Ureter (tissue), 1 donor: ENCODE data around the gene FLT1. TPM values are rescaled to one million over a fixed set of nuclear protein-coding genes. Genes with fewer than 3 reads are reported as not detected.

Experiments used
- DNase-seq: peaks from one replicate; pipeline ENCODE4 v3.0.0-alpha.2; 2020; ENCODE audit warnings: low spot score
- total RNA-seq: library from RNA; stranded (reverse); gene quantifications from one replicate; pipeline ENCODE4 v1.2.4, GENCODE V29; 2023
- donor health status: DM: yes; HTN: yes; CAD: no.

FLT1 gene
- total RNA-seq, 1 donor from 2014 or later = 51.1 TPM

DNA sequence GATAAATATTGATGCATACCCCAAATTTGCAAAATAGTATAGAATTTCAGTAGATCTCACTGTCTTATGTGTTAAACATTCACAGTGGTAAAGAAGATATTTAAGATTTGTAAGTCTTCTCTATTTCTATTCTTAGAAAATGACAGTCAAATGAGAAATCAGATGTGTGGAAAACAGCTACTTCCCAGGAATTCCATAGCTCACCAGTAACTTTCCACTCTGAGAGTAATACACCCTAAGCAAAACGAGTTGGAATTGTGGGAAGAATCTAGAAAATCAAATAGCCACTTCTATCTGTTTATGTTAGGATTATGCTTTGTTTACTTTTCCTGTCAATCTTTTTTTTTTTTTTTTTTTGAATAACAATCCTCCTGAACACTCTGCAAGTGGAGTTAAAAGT is 69.1 kb downstream of the FLT1 start:
- DNase-seq = no peak

GRCh38 chr13:28424541-28424940 is 70.4 kb downstream of the FLT1 start:
- DNase-seq = no peak

GRCh38 chr13:28423010-28423409 is 71.9 kb downstream of the FLT1 start:
- DNase-seq = no peak

DNA sequence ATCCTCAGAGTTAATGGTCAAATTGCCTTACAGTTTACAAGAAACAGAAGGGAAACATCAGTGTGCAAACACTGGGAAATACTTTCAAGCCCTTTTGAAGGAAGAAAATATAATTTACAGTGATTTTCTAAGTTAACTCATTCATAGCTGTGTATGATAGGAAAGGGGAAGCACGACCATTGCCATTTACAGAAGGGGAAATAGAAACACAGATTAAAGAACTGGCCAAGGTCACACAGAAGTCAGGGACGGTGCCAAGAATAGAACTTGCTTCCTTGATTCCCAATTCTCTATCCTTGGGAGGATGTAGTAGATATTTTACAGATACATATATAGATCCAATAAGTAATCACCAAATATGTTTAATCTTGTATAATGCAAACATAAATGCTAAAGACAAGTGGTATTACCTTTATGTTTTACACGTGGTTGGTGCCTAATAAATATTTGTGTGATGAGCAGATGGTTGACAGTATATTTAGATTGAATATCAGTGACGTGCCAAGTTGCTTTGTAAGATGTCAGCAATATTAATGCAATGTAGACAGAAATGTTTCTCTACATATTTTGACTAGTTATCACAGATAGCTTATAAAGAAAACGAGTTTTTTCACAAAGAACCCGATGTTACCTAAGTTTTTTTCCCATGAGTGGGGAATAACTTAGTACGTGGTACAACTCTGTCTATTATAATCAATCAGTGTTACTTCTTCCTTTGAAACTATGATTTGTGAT is 73.1 kb downstream of the FLT1 start:
- DNase-seq = no peak

DNA sequence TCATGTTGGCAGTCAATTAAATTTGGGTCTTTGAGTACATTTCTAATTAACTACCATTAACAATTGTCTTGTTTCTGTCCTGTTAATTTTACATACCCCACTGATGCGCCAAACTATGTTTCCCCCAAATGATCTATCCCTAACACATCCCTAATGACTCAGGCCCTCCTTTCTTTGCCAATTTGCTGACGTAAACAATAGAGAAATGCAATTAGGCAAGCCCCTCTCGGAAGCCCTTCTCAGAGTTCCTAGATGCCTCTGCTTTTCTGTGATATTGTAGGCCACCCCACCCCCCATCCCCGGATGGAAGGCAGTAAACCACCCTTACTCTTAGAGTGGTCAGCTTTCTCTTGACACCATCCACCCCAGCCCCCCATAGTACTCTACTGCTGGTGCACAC is 74.2 kb downstream of the FLT1 start:
- no peak for DNase-seq

DNA sequence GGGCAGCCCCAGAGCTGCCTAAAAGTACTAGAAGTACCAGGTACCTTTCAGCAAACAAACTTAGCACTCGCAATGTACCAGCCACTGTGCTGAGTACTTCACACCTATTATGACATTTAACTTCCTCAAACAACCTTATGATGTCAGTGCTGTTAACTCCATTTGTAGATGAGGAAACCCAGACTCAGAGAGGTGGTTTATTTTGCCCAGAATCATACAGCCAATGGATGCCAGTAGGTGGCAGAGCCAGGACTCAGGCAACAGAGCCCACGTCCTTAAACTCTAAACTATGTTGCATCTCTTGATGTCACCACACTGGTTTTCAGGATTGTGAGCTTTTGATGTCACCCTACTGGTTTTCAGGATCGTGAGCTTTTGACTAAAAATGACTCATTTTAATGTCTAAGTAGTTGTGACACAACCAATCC is 78.9 kb downstream of the FLT1 start:
- no peak for DNase-seq

- DNase-seq = no peak
Observed at GRCh38 chr13:28413999-28414398, 80.9 kb downstream of the FLT1 start.

DNA sequence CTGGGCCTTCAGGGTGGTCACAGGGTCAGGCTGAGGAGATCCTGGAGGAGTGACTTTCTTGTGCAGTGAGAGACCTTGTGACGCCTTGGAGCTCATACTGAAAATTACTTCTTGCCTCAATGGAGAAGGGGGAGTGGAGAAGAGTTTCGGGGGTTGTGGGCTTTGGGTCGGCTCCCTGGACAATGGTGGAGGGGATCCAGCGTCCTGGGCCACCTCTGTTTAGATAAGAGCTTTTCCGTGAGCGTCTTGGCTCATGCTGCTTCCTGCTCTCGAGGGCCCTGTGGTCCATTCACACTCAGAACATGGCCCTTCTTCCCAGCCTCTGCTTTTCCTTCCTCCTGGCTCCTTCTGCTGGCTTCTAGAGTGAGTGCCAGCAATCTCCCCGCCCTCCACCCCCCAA is 81.9 kb downstream of the FLT1 start:
- no peak for DNase-seq

DNA sequence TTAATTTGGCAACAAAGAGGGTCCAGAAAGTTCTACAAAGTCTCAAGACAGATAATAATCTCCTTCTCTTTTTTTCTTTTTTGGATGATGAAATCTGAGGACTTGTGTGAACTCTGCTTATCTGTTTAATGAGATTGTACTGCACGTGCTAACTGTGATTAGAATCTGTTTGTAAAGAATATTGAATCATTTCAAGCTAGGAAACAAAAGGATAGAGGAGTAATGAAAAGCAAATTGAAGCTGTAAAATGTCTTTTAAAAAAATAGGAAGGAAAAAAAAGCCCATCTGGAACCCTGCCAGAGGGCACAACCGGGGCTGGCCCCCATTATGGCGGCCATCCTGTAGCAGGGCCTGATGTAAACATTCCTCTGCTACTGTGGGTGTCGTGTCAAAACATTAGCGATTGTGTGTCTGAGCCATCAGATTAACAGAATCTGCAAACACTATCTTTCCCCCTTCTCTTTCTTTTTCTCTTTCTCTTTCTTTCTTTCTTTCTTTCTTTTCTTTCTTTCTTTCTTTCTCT is 83.0 kb downstream of the FLT1 start:
- no peak for DNase-seq

DNA sequence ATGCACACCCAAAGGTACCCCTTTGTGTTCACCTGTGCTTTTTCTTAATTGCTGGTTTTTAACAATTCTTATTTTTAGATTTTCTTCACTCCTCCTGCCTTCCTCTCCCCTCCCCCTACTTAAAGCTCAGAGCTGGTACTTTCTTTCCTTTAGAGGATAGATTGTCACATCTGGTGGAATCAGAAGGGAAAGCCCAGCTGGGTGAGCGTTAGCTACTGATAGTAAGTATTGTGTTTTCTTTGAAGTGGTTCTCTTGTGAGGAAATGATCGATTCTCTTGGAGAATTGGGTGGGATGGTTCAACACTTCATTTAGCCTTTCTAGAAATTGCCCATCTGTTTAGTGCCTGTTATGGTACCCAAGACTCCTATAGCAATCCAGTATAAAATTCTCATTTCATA is 84.8 kb downstream of the FLT1 start:
- no peak for DNase-seq

DNA sequence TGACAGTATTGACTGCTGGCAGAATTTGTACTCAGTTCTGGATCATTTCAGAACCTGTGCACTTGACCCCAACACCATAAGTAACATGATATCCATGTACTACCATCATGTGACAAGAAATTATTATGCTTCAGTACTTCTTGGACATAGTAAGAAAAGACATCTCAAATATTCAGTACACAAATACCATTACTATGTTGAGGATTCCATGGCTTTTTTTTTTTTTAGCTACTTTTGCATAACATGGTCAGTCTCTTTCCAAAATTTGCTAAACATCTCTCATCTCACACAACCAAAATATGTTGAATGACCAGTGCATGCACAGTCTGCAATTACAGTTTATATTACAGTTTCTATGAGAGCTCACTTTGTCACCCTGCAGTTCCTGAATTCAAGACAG is 85.3 kb downstream of the FLT1 start:
- DNase-seq = no peak

- no peak for DNase-seq
Observed at GRCh38 chr13:28408863-28409262, 86.1 kb downstream of the FLT1 start.

- DNase-seq = peak; percentile 48
Observed at GRCh38 chr13:28408235-28408848, 86.6 kb downstream of the FLT1 start.

DNA sequence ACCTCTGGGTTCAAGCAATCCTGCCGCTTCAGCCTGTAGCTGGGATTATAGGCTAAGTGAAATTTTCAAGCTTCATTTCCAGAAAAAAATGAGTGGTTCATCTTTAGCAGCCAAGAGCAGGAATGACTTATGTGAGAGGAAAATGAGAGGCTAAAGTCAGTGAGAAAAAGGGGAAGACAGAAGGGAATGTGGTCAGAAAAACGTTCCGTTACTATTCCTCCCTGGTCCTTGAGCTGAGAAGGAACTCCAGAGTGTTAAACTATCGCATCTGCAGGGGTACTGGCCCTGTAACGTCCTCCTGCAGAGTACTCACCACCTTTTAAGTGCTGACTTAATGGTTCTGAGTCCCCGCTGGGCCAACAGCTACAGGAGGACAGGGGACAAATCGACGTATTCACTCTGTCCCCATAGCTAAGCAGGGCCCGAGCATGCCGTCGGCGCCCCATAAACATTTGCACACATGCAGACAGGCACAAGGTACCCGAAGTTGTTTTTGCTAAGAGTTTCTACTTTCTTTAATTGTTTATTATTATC is 88.1 kb downstream of the FLT1 start:
- DNase-seq = no peak

DNA sequence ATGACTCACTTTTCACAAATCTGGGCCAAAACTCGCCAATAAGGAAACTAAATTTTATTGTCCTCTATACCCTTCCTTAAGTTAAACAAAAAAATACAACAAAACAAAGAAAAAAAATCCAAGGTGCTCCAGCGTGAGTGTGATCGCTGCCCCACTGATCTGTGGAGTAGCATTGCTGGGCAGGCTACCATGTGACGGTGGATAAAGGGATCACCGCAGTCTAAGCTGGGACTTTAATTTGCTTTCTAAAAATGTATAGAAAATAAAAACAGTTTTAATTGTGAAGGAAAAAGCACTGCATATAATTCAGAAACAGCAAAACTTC is 92.9 kb downstream of the FLT1 start:
- DNase-seq = no peak

- no peak for DNase-seq
Observed at GRCh38 chr13:28401303-28402056, 93.4 kb downstream of the FLT1 start.

DNA sequence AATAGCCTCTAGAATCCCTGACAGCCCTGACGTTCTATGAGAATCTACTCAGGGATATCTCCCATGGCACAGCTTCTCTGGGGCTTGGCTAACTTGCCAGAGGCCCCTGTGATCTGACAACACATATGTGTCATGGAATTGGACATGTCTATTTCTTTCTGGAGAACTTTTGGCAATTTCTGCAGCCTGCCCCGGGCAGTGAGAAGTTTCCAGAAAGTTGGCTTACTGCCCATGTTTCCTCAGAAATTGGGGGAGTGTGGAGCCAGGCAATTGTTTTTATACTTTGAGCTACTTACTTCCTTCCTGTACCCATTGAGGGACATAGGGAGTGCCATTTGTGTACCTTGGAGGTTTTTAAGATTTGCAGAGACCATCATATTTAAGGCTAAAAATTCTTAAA is 98.9 kb downstream of the FLT1 start:
- DNase-seq = no peak

- DNase-seq = no peak
Observed at GRCh38 chr13:28394422-28394821, 100.5 kb downstream of the FLT1 start.

GRCh38 chr13:28392896-28393505 is 101.9 kb downstream of the FLT1 start:
- no peak for DNase-seq

- DNase-seq = no peak
Observed at GRCh38 chr13:28392428-28392827, 102.5 kb downstream of the FLT1 start.

- no peak for DNase-seq
Observed at GRCh38 chr13:28387740-28388501, 107.0 kb downstream of the FLT1 start.
